GM12864 (cell line): ENCODE results near the gene S100A7A.
"Not testable (repeated sequence)": the region's sequence is repeated elsewhere in the genome, so short reads cannot be mapped to it uniquely, and the experiment has no call there.

Source experiments
- DNase-seq: peaks from one replicate; pipeline ENCODE4 v3.0.0-alpha.2; 2011; ENCODE audit warnings: low read depth
- H3K4me3 ChIP-seq: 2 replicates; pipeline ENCODE4 v1.5.1; 2011; ENCODE audit warnings: mild to moderate bottlenecking, low read depth, low read length, control low read depth
- CTCF ChIP-seq: IDR thresholded peaks from 2 replicates; pipeline ENCODE4 v1.5.1; 2011; ENCODE audit warnings: low read depth, mild to moderate bottlenecking, moderate library complexity, low read length, control low read depth, inconsistent platforms; ENCODE audit errors: missing control alignments

Gene S100A7A

GRCh38 chr1:153459655-153460054 is 43.3 kb downstream of the S100A7A start:
- DNase-seq: no peak
- no peak for TF ChIP-seq CTCF
- H3K4me3 ChIP-seq: no peak overlapping the region

GRCh38 chr1:153460551-153460950 is 44.2 kb downstream of the S100A7A start, which contains the start of gene S100A7:
Gene S100A7, minus strand, starts transcription at chr1:153460651. Its CDS starts 1,638 bp downstream, at chr1:153459013.
- no peak for DNase-seq
- no peak within 1 kb of the TSS for H3K4me3 ChIP-seq
- TF ChIP-seq CTCF: no peak

GRCh38 chr1:153462741-153463140 is 46.4 kb downstream of the S100A7A start:
- not testable (repeated sequence) for H3K4me3 ChIP-seq, DNase-seq

- DNase-seq: no peak
- peak; percentile 85 for TF ChIP-seq CTCF
- no peak overlapping the region for H3K4me3 ChIP-seq
Measured at GRCh38 chr1:153465811-153466636, 49.7 kb downstream of the S100A7A start.

- DNase-seq: no peak
- TF ChIP-seq CTCF: no peak
- no peak overlapping the region for H3K4me3 ChIP-seq
Measured at GRCh38 chr1:153466908-153467307, 50.6 kb downstream of the S100A7A start.

GRCh38 chr1:153470707-153471106 is 54.4 kb downstream of the S100A7A start:
- DNase-seq: no peak
- TF ChIP-seq CTCF: no peak
- H3K4me3 ChIP-seq: no peak overlapping the region
